Measurements from ENCODE around the gene NCAPD2. TPM values are rescaled to one million over a fixed set of nuclear protein-coding genes. Genes with fewer than 3 reads are reported as not detected.

NCAPD2 gene
- total RNA-seq, 2 donors from 2014 or later = 90.3 to 150 TPM

DNA sequence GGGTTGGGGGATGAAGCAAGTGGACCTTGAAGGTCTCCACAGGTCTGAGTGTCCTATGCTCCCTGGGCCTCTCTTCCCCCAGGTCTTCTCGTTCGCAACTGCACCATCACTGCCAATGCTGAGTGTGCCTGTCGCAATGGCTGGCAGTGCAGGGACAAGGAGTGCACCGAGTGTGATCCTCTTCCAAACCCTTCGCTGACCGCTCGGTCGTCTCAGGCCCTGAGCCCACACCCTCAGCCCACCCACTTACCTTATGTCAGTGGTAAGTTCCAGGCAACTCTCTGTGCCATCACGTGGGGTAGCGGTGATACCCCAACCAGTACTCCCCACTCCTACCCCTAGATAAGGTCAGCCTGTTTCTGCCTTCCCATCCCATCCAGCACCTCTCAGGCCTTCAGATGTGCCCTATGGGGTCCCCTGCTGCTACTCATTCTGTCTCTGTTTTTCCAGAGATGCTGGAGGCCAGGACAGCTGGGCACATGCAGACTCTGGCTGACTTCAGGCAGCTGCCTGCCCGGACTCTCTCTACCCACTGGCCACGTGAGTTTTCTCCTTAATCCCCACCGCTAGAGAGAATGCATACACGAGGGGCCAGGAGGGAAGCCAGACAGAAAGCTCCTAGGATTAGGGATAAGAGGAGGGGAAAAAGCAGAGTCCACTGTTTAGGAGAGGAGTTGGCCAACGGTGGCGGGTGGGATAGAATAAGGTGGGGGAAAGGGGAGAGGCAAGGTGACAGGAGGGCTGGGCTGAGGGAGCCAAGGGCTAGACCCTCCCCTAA, 43.6 kb upstream of the NCAPD2 start:
- peak overlapping the region; percentile 45 for H3K4me3 Mint-ChIP-seq
- no peak for TF ChIP-seq CTCF (conservative IDR thresholded peaks at IDR 0.05)
- H3K36me3 ChIP-seq (ENCODE audit: control insufficient read depth, insufficient read depth, low read length) = no peaks in the 10 kb centered on the region
- peaks cover 33% of the 10 kb centered on the region for H3K4me1 Mint-ChIP-seq
- H3K4me1 ChIP-seq (ENCODE audit: control insufficient read depth, insufficient read depth, low read length) = peaks cover 16% of the 10 kb centered on the region
- peak overlapping the region; percentile 86 for H3K27ac Mint-ChIP-seq
- H3K4me3 ChIP-seq (ENCODE audit: low read length) = no peak overlapping the region
- no peaks in the 10 kb centered on the region for H3K27me3 Mint-ChIP-seq (ENCODE audit: insufficient read depth)
- WGBS, 2 experiments (ENCODE audit: insufficient coverage in 1 of 2, insufficient read length in 1 of 2) = 75 to 81% methylated on average over 10 to 16 of the region's 16 CpGs
- H3K9me3 Mint-ChIP-seq = no peaks in the 10 kb centered on the region
- DNase-seq = peak; percentile 58
- no peaks in the 10 kb centered on the region for H3K27me3 ChIP-seq (ENCODE audit: control insufficient read depth, insufficient read depth, low read length, poor library complexity, severe bottlenecking)
- no peaks in the 10 kb centered on the region for H3K36me3 Mint-ChIP-seq (ENCODE audit: low read depth)
- H3K9ac ChIP-seq (ENCODE audit: extremely low read depth, low read length, poor library complexity, severe bottlenecking) = no peak overlapping the region
- no peaks in the 10 kb centered on the region for H3K9me3 ChIP-seq (ENCODE audit: control insufficient read depth, low read length)
- peak overlapping the region; percentile 9 for H3K27ac ChIP-seq (ENCODE audit: low read depth, low read length)

DNA sequence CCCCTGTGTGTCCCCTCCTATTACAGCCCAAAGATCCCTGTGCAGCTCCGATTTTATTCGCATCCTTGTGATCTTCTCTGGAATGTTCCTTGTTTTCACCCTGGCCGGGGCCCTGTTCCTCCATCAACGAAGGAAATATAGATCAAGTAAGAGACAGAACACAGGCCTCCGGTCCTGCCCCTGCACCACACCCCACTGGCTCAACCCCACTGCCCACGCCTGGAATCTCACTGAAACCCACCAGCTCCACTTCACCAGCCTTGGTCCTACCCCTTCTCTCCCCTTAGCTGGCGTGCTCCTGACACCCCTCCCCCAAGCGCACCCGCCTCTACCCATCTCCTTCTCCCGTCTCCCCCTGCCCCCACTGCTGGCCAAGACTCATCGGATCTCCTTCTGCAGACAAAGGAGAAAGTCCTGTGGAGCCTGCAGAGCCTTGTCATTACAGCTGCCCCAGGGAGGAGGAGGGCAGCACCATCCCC, 43.0 kb upstream of the NCAPD2 start:
- peak; percentile 88 for DNase-seq
- peaks cover 33% of the 10 kb centered on the region for H3K4me1 Mint-ChIP-seq
- 32 to 43% methylated on average over 5 to 11 of the region's 11 CpGs for WGBS, 2 experiments (ENCODE audit: insufficient coverage in 1 of 2, insufficient read length in 1 of 2)

More for the DNA sequence above, 43.0 kb upstream of the NCAPD2 start:
- Mint-ChIP-seq H3K27ac (peak overlapping the region; percentile 86), H3K36me3 (ENCODE audit: low read depth) (no peaks in the 10 kb centered on the region), H3K4me3 (peak overlapping the region; percentile 45), H3K27me3 (ENCODE audit: insufficient read depth) (no peaks in the 10 kb centered on the region), H3K9me3 (no peaks in the 10 kb centered on the region)
- peak overlapping the region; percentile 33 for H3K4me3 ChIP-seq (ENCODE audit: low read length)
- H3K9ac ChIP-seq (ENCODE audit: extremely low read depth, low read length, poor library complexity, severe bottlenecking) = no peak overlapping the region
- no peaks in the 10 kb centered on the region for H3K36me3 ChIP-seq (ENCODE audit: control insufficient read depth, insufficient read depth, low read length)
- H3K9me3 ChIP-seq (ENCODE audit: control insufficient read depth, low read length) = no peaks in the 10 kb centered on the region
- H3K4me1 ChIP-seq (ENCODE audit: control insufficient read depth, insufficient read depth, low read length) = peaks cover 16% of the 10 kb centered on the region
- no peaks in the 10 kb centered on the region for H3K27me3 ChIP-seq (ENCODE audit: control insufficient read depth, insufficient read depth, low read length, poor library complexity, severe bottlenecking)
- H3K27ac ChIP-seq (ENCODE audit: low read depth, low read length) = peak overlapping the region; percentile 82
- TF ChIP-seq CTCF (conservative IDR thresholded peaks at IDR 0.05) = no peak
